ENCODE results near the gene IGF2BP1. TPM values are rescaled to one million over a fixed set of nuclear protein-coding genes. Genes with fewer than 3 reads are reported as not detected.
"Not testable (repeated sequence)": the region's sequence is repeated elsewhere in the genome, so short reads cannot be mapped to it uniquely, and the experiment has no call there.

IGF2BP1 gene
- total RNA-seq, 2 experiments from 2014 or later: 1.1 to 1.3 TPM

GRCh38 chr17:49022391-49022941 lies 25.3 kb downstream of the IGF2BP1 start:
- no peaks in the 10 kb centered on the region for H3K36me3 Mint-ChIP-seq
- peaks cover 24% of the 10 kb centered on the region for H3K27me3 Mint-ChIP-seq
- no peaks in the 10 kb centered on the region for H3K4me1 Mint-ChIP-seq
- no peak for DNase-seq
- H3K4me3 Mint-ChIP-seq: no peak overlapping the region
- H3K27ac Mint-ChIP-seq: no peak overlapping the region
- H3K9me3 Mint-ChIP-seq: no peaks in the 10 kb centered on the region

- Mint-ChIP-seq H3K4me3 (no peak overlapping the region), H3K27me3 (peaks cover 20% of the 10 kb centered on the region), H3K4me1 (no peaks in the 10 kb centered on the region), H3K27ac (no peak overlapping the region), H3K9me3 (no peaks in the 10 kb centered on the region), H3K36me3 (no peaks in the 10 kb centered on the region)
- no peak for DNase-seq
Measured at GRCh38 chr17:49024523-49024922, 27.3 kb downstream of the IGF2BP1 start.

- H3K4me3 Mint-ChIP-seq, DNase-seq, H3K27ac Mint-ChIP-seq, H3K36me3 Mint-ChIP-seq, H3K9me3 Mint-ChIP-seq, H3K4me1 Mint-ChIP-seq: not testable (repeated sequence)
- H3K27me3 Mint-ChIP-seq: peaks cover 23% of the 10 kb centered on the region
Measured at GRCh38 chr17:49026447-49026846, 29.3 kb downstream of the IGF2BP1 start.

GRCh38 chr17:49028271-49028670 lies 31.1 kb downstream of the IGF2BP1 start:
- Mint-ChIP-seq H3K9me3 (no peaks in the 10 kb centered on the region), H3K36me3 (no peaks in the 10 kb centered on the region), H3K27me3 (peaks cover 30% of the 10 kb centered on the region), H3K4me1 (peaks cover 5% of the 10 kb centered on the region), H3K4me3 (no peak overlapping the region), H3K27ac (no peak overlapping the region)
- no peak for DNase-seq

GRCh38 chr17:49029801-49030200 lies 32.6 kb downstream of the IGF2BP1 start:
- H3K27me3 Mint-ChIP-seq: peaks cover 22% of the 10 kb centered on the region
- DNase-seq: no peak
- peaks cover 5% of the 10 kb centered on the region for H3K4me1 Mint-ChIP-seq
- H3K9me3 Mint-ChIP-seq: no peaks in the 10 kb centered on the region
- H3K27ac Mint-ChIP-seq: no peak overlapping the region
- H3K36me3 Mint-ChIP-seq: no peaks in the 10 kb centered on the region
- H3K4me3 Mint-ChIP-seq: no peak overlapping the region

GRCh38 chr17:49031965-49032928 lies 35.1 kb downstream of the IGF2BP1 start:
- H3K27ac Mint-ChIP-seq: no peak overlapping the region
- DNase-seq: peak; percentile 47

GRCh38 chr17:49035470-49036269 lies 38.5 kb downstream of the IGF2BP1 start:
- Mint-ChIP-seq H3K4me1 (peaks cover 5% of the 10 kb centered on the region), H3K9me3 (peaks cover 2% of the 10 kb centered on the region)

More at GRCh38 chr17:49031965-49032928, 35.1 kb downstream of the IGF2BP1 start:
- H3K27me3 Mint-ChIP-seq: peaks cover 23% of the 10 kb centered on the region
- peaks cover 5% of the 10 kb centered on the region for H3K4me1 Mint-ChIP-seq
- no peak overlapping the region for H3K4me3 Mint-ChIP-seq
- H3K36me3 Mint-ChIP-seq: no peaks in the 10 kb centered on the region
- H3K9me3 Mint-ChIP-seq: peaks cover 2% of the 10 kb centered on the region

GRCh38 chr17:49036270-49036626 lies 39.1 kb downstream of the IGF2BP1 start:
- Mint-ChIP-seq H3K27me3 (peaks cover 22% of the 10 kb centered on the region), H3K27ac (no peak overlapping the region), H3K36me3 (no peaks in the 10 kb centered on the region), H3K4me1 (peaks cover 5% of the 10 kb centered on the region), H3K9me3 (peaks cover 2% of the 10 kb centered on the region), H3K4me3 (no peak overlapping the region)
- no peak for DNase-seq

More at GRCh38 chr17:49035470-49036269, 38.5 kb downstream of the IGF2BP1 start:
- H3K4me3 Mint-ChIP-seq: no peak overlapping the region
- H3K27ac Mint-ChIP-seq: no peak overlapping the region
- H3K27me3 Mint-ChIP-seq: peaks cover 23% of the 10 kb centered on the region
- H3K36me3 Mint-ChIP-seq: no peaks in the 10 kb centered on the region
- DNase-seq: peak; percentile 33

- Mint-ChIP-seq H3K36me3 (no peaks in the 10 kb centered on the region), H3K27me3 (peaks cover 10% of the 10 kb centered on the region), H3K4me1 (no peaks in the 10 kb centered on the region), H3K9me3 (peaks cover 2% of the 10 kb centered on the region), H3K4me3 (no peak overlapping the region), H3K27ac (no peak overlapping the region)
- DNase-seq: no peak
Measured at GRCh38 chr17:49038138-49038537, 41.0 kb downstream of the IGF2BP1 start.

- peaks cover 2% of the 10 kb centered on the region for H3K9me3 Mint-ChIP-seq
- H3K36me3 Mint-ChIP-seq: no peaks in the 10 kb centered on the region
- H3K4me1 Mint-ChIP-seq: no peaks in the 10 kb centered on the region
- no peak for DNase-seq
- no peak overlapping the region for H3K27ac Mint-ChIP-seq
- peaks cover 10% of the 10 kb centered on the region for H3K27me3 Mint-ChIP-seq
- H3K4me3 Mint-ChIP-seq: no peak overlapping the region
Measured at GRCh38 chr17:49038544-49038943, 41.4 kb downstream of the IGF2BP1 start.

- not testable (repeated sequence) for DNase-seq, H3K36me3 Mint-ChIP-seq, H3K27me3 Mint-ChIP-seq, H3K27ac Mint-ChIP-seq, H3K4me3 Mint-ChIP-seq, H3K9me3 Mint-ChIP-seq, H3K4me1 Mint-ChIP-seq
Measured at GRCh38 chr17:49039518-49039917, 42.3 kb downstream of the IGF2BP1 start.

GRCh38 chr17:49041527-49041926 lies 44.3 kb downstream of the IGF2BP1 start:
- Mint-ChIP-seq H3K9me3 (no peaks in the 10 kb centered on the region), H3K27ac (no peak overlapping the region), H3K36me3 (no peaks in the 10 kb centered on the region), H3K4me1 (no peaks in the 10 kb centered on the region), H3K27me3 (no peaks in the 10 kb centered on the region), H3K4me3 (no peak overlapping the region)
- DNase-seq: no peak

- Mint-ChIP-seq H3K36me3 (no peaks in the 10 kb centered on the region), H3K9me3 (no peaks in the 10 kb centered on the region), H3K27me3 (peaks cover 4% of the 10 kb centered on the region), H3K27ac (no peak overlapping the region), H3K4me3 (no peak overlapping the region), H3K4me1 (no peaks in the 10 kb centered on the region)
- DNase-seq: no peak
Measured at GRCh38 chr17:49045376-49045775, 48.2 kb downstream of the IGF2BP1 start.

GRCh38 chr17:49046912-49047311 lies 49.7 kb downstream of the IGF2BP1 start:
- H3K4me1 Mint-ChIP-seq: no peaks in the 10 kb centered on the region
- H3K9me3 Mint-ChIP-seq: no peaks in the 10 kb centered on the region
- no peak overlapping the region for H3K27ac Mint-ChIP-seq
- H3K4me3 Mint-ChIP-seq: no peak overlapping the region
- peaks cover 7% of the 10 kb centered on the region for H3K27me3 Mint-ChIP-seq
- H3K36me3 Mint-ChIP-seq: no peaks in the 10 kb centered on the region
- no peak for DNase-seq

- H3K36me3 Mint-ChIP-seq: no peaks in the 10 kb centered on the region
- no peak overlapping the region for H3K4me3 Mint-ChIP-seq
- H3K4me1 Mint-ChIP-seq: no peaks in the 10 kb centered on the region
- no peak overlapping the region for H3K27ac Mint-ChIP-seq
- peaks cover 11% of the 10 kb centered on the region for H3K27me3 Mint-ChIP-seq
- no peaks in the 10 kb centered on the region for H3K9me3 Mint-ChIP-seq
- no peak for DNase-seq
Measured at GRCh38 chr17:49049265-49049664, 52.1 kb downstream of the IGF2BP1 start.
